H9 (cell line): ENCODE data around the gene LRRFIP1. TPM values are rescaled to one million over a fixed set of nuclear protein-coding genes. Genes with fewer than 3 reads are reported as not detected.

ENCODE experiments used
- DNase-seq: peaks from one replicate; pipeline ENCODE4 v3.0.0-alpha.2; 2017
- H2AFZ ChIP-seq: one replicate; pipeline ENCODE4 v1.6.1; 2013; ENCODE audit warnings: mild to moderate bottlenecking, low read length, control low read depth, moderate library complexity
- H2AK5ac ChIP-seq: 2 replicates; pipeline ENCODE4 v1.6.1; 2013; ENCODE audit warnings: low read length, control low read depth, mixed read lengths; ENCODE audit not compliant: insufficient read length
- H2BK120ac ChIP-seq: one replicate; pipeline ENCODE4 v1.6.1; 2013; ENCODE audit warnings: low read depth, mild to moderate bottlenecking, low read length, control low read depth, inconsistent platforms; ENCODE audit not compliant: poor library complexity, severe bottlenecking
- H2BK12ac ChIP-seq: 2 replicates; pipeline ENCODE4 v1.6.1; 2013; ENCODE audit warnings: low read length, control low read depth, mixed read lengths, low read depth; ENCODE audit not compliant: insufficient read length
- H2BK15ac ChIP-seq: 2 replicates; pipeline ENCODE4 v1.6.1; 2013; ENCODE audit warnings: low read depth, low read length, control low read depth
- H2BK20ac ChIP-seq: one replicate; pipeline ENCODE4 v1.6.1; 2013; ENCODE audit warnings: low read depth, mild to moderate bottlenecking, low read length, control low read depth, inconsistent platforms; ENCODE audit not compliant: poor library complexity, severe bottlenecking
- H2BK5ac ChIP-seq: 2 replicates; pipeline ENCODE4 v1.6.1; 2013; ENCODE audit warnings: low read length, control low read depth, mixed read lengths; ENCODE audit not compliant: insufficient read length
- H3K14ac ChIP-seq: 2 replicates; pipeline ENCODE4 v1.6.1; 2013; ENCODE audit warnings: low read length, control low read depth; ENCODE audit not compliant: insufficient read depth
- H3K18ac ChIP-seq: 2 replicates; pipeline ENCODE4 v1.6.1; 2013; ENCODE audit warnings: low read depth, mild to moderate bottlenecking, mixed read lengths, low read length, control low read depth; ENCODE audit not compliant: insufficient read length
- H3K23ac ChIP-seq: 2 replicates; pipeline ENCODE4 v1.6.1; 2013; ENCODE audit warnings: low read length, control low read depth, mixed read lengths, low read depth; ENCODE audit not compliant: insufficient read length
- H3K23me2 ChIP-seq: 2 replicates; pipeline ENCODE4 v1.6.1; 2013; ENCODE audit warnings: low read depth, mild to moderate bottlenecking, mixed read lengths, low read length, control low read depth; ENCODE audit not compliant: insufficient read length, poor library complexity, severe bottlenecking
- H3K27ac ChIP-seq: 2 replicates; pipeline ENCODE4 v1.5.1; 2013; ENCODE audit warnings: low read length, control low read depth, mixed read lengths, low read depth; ENCODE audit not compliant: insufficient read length
- H3K27me3 ChIP-seq: 2 replicates; pipeline ENCODE4 v1.6.1; 2013; ENCODE audit warnings: low read length, control low read depth, inconsistent platforms; ENCODE audit not compliant: insufficient read depth
- H3K4ac ChIP-seq: 2 replicates; pipeline ENCODE4 v1.6.1; 2013; ENCODE audit warnings: low read depth, mild to moderate bottlenecking, control low read depth, inconsistent platforms, low read length, moderate library complexity
- H3K4me1 ChIP-seq: 2 replicates; pipeline ENCODE4 v1.6.1; 2013; ENCODE audit warnings: low read length, control low read depth, inconsistent platforms; ENCODE audit not compliant: insufficient read depth
- H3K4me2 ChIP-seq: 2 replicates; pipeline ENCODE4 v1.6.1; 2013; ENCODE audit warnings: low read length, control low read depth, mixed read lengths; ENCODE audit not compliant: insufficient read length, insufficient read depth
- H3K56ac ChIP-seq: 2 replicates; pipeline ENCODE4 v1.6.1; 2013; ENCODE audit warnings: low read depth, mild to moderate bottlenecking, mixed read lengths, low read length, control low read depth; ENCODE audit not compliant: insufficient read length
- H3K79me1 ChIP-seq: 2 replicates; pipeline ENCODE4 v1.6.1; 2013; ENCODE audit warnings: low read depth, mild to moderate bottlenecking, moderate library complexity, low read length, control low read depth, inconsistent platforms; ENCODE audit not compliant: insufficient read depth, poor library complexity, severe bottlenecking
- H3K79me2 ChIP-seq: 2 replicates; pipeline ENCODE4 v1.6.1; 2013; ENCODE audit warnings: low read length, control low read depth, inconsistent platforms; ENCODE audit not compliant: insufficient read depth
- H3K9ac ChIP-seq: 2 replicates; pipeline ENCODE4 v1.6.1; 2013; ENCODE audit warnings: low read length, control low read depth, mixed read lengths; ENCODE audit not compliant: insufficient read length; ENCODE audit errors: extremely low read depth
- H3K9me3 ChIP-seq: one replicate; pipeline ENCODE4 v1.6.1; 2013; ENCODE audit warnings: low read depth, low read length, inconsistent platforms; ENCODE audit not compliant: control insufficient read depth
- H3T11ph ChIP-seq: one replicate; pipeline ENCODE4 v1.6.1; 2013; ENCODE audit warnings: mild to moderate bottlenecking, low read length, control low read depth, inconsistent platforms
- H4K20me1 ChIP-seq: one replicate; pipeline ENCODE4 v1.6.1; 2013; ENCODE audit not compliant: control insufficient read depth, insufficient read length, insufficient read depth
- H4K5ac ChIP-seq: 2 replicates; pipeline ENCODE4 v1.6.1; 2013; ENCODE audit warnings: low read depth, mild to moderate bottlenecking, mixed read lengths, low read length, control low read depth; ENCODE audit not compliant: insufficient read length
- H4K8ac ChIP-seq: replicated peaks from 2 replicates; pipeline ENCODE4 v1.6.1; 2013; ENCODE audit warnings: low read length, control low read depth, mixed read lengths, low read depth; ENCODE audit not compliant: insufficient read length
- H4K91ac ChIP-seq: 2 replicates; pipeline ENCODE4 v1.6.1; 2013; ENCODE audit warnings: low read depth, mild to moderate bottlenecking, moderate library complexity, mixed read lengths, low read length, control low read depth; ENCODE audit not compliant: insufficient read length
- H3K27ac Mint-ChIP-seq, 3 experiments: 2 replicates in 2 of 3; 3 replicates in 1 of 3; pipeline ENCODE4 v1.8.0; 2020 to 2021; ENCODE audit warnings: mixed read lengths in 3 of 3, mild to moderate bottlenecking in 1 of 3, moderate library complexity in 1 of 3
- H3K27me3 Mint-ChIP-seq: 2 replicates; pipeline ENCODE4 v1.8.0; 2021; ENCODE audit warnings: low read depth, mild to moderate bottlenecking, moderate library complexity, mixed read lengths
- H3K36me3 Mint-ChIP-seq, 3 experiments: 2 replicates in 2 of 3; 3 replicates in 1 of 3; pipeline ENCODE4 v1.8.0; 2020 to 2021; ENCODE audit warnings: low read depth in 3 of 3, mixed read lengths in 3 of 3; ENCODE audit not compliant: insufficient read depth in 1 of 3
- H3K4me1 Mint-ChIP-seq, 2 experiments: 2 replicates each; pipeline ENCODE4 v1.8.0; 2020; ENCODE audit warnings: mixed read lengths in 2 of 2
- H3K4me3 Mint-ChIP-seq, 2 experiments: 2 replicates in 1 of 2; 3 replicates in 1 of 2; pipeline ENCODE4 v1.8.0; 2020 to 2021; ENCODE audit warnings: mild to moderate bottlenecking in 2 of 2, mixed read lengths in 2 of 2, moderate library complexity in 1 of 2
- H3K9me3 Mint-ChIP-seq, 2 experiments: 2 replicates in 1 of 2; 3 replicates in 1 of 2; pipeline ENCODE4 v1.8.0; 2020; ENCODE audit warnings: mild to moderate bottlenecking in 2 of 2, mixed read lengths in 2 of 2, moderate library complexity in 1 of 2
- WGBS: extraction: QIAGEN DNeasy Blood & Tissue Kit; methylation state at CpG from one replicate; pipeline ENCODE4 v1.1.7; 2013; ENCODE audit warnings: missing lambda C conversion rate, low lambda C conversion rate, mixed read lengths; ENCODE audit not compliant: insufficient read length; ENCODE audit errors: extremely low coverage; 5-methylcytosine and 5-hydroxymethylcytosine counted together
- total RNA-seq: library from RNA; stranded (reverse); gene quantifications from 2 replicates; pipeline ENCODE4 v1.2.1, GENCODE V29; 2021
- TF ChIP-seq, protein P1 (sequence below): fragments of 200-600 bp; sonication (generic); conservative IDR thresholded peaks from 3 replicates; pipeline ENCODE4 v1.8.0; 2021; ENCODE audit warnings: antibody characterized with exemption, mild to moderate bottlenecking

Gene LRRFIP1
- total RNA-seq, 1 experiment from 2014 or later = 38.5 TPM

- Mint-ChIP-seq H3K36me3 (peaks cover 19 to 22% (median 20%) of the 10 kb centered on the region in 3 experiments), H3K27ac (peak overlapping the region in 1 of 3 experiments; percentile 56; a peak in 1 of 7 replicates), H3K9me3 (peaks cover 10 to 13% of the 10 kb centered on the region in 2 experiments), H3K4me1 (peaks cover 22 to 27% of the 10 kb centered on the region in 2 experiments), H3K4me3 (no peak overlapping the region), H3K27me3 (peaks cover 29% of the 10 kb centered on the region)
- H4K91ac ChIP-seq = no peak overlapping the region
- H4K20me1 ChIP-seq = no peaks in the 10 kb centered on the region
- no peak overlapping the region for H3K23ac ChIP-seq
- no peak overlapping the region for H2AK5ac ChIP-seq
- H3T11ph ChIP-seq = no peak overlapping the region
- H3K18ac ChIP-seq = no peak overlapping the region
- H2BK20ac ChIP-seq = no peak overlapping the region
- H3K4me2 ChIP-seq = no peak overlapping the region
- TF ChIP-seq, protein P1, sequence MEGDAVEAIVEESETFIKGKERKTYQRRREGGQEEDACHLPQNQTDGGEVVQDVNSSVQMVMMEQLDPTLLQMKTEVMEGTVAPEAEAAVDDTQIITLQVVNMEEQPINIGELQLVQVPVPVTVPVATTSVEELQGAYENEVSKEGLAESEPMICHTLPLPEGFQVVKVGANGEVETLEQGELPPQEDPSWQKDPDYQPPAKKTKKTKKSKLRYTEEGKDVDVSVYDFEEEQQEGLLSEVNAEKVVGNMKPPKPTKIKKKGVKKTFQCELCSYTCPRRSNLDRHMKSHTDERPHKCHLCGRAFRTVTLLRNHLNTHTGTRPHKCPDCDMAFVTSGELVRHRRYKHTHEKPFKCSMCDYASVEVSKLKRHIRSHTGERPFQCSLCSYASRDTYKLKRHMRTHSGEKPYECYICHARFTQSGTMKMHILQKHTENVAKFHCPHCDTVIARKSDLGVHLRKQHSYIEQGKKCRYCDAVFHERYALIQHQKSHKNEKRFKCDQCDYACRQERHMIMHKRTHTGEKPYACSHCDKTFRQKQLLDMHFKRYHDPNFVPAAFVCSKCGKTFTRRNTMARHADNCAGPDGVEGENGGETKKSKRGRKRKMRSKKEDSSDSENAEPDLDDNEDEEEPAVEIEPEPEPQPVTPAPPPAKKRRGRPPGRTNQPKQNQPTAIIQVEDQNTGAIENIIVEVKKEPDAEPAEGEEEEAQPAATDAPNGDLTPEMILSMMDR = no peak
- no peaks in the 10 kb centered on the region for H3K9me3 ChIP-seq
- H2BK5ac ChIP-seq = no peak overlapping the region
- no peak overlapping the region for H4K5ac ChIP-seq
- no peaks in the 10 kb centered on the region for H3K79me1 ChIP-seq
- DNase-seq = peak; percentile 27
- H2AFZ ChIP-seq = no peak overlapping the region
- no peak overlapping the region for H4K8ac ChIP-seq
- H3K23me2 ChIP-seq = peaks cover 3% of the 10 kb centered on the region
- peaks cover 4% of the 10 kb centered on the region; the same call in 1 of the 2 replicates for H3K4me1 ChIP-seq
- WGBS = no CpG with 5 or more reads among the region's 12 CpGs
- H2BK12ac ChIP-seq = no peak overlapping the region
- H3K4ac ChIP-seq = no peak overlapping the region
- H3K27ac ChIP-seq = no peak overlapping the region
- no peak overlapping the region for H3K9ac ChIP-seq
- H2BK120ac ChIP-seq = no peak overlapping the region
- no peak overlapping the region for H3K56ac ChIP-seq
- H3K27me3 ChIP-seq = peaks cover 3% of the 10 kb centered on the region; the same call in 1 of the 2 replicates
- no peak overlapping the region for H3K14ac ChIP-seq
- H3K79me2 ChIP-seq = peaks cover 2% of the 10 kb centered on the region; the same call in 1 of the 2 replicates
- no peak overlapping the region for H2BK15ac ChIP-seq
These were observed 3.0 kb downstream of the LRRFIP1 start for GRCh38 chr2:237630216-237631000.
